HEK293T (cell line): ENCODE results near the gene ARTN.

Experiments
- BHLHE40 ChIP-seq: fragments of 450-650 bp; IDR thresholded peaks from 2 replicates; pipeline ENCODE4 v1.6.1; 2016; ENCODE audit warnings: mild to moderate bottlenecking, moderate library complexity, borderline replicate concordance
- ELF4 ChIP-seq: fragments of 450-650 bp; IDR thresholded peaks from 2 replicates; pipeline ENCODE4 v1.6.1; 2017; ENCODE audit warnings: antibody characterized with exemption
- FOXK2 ChIP-seq: fragments of 450-650 bp; IDR thresholded peaks from 2 replicates; pipeline ENCODE4 v1.6.1; 2016; ENCODE audit warnings: mild to moderate bottlenecking
- FOXM1 ChIP-seq: fragments of 450-650 bp; IDR thresholded peaks from 2 replicates; pipeline ENCODE4 v1.6.1; 2017; ENCODE audit warnings: mild to moderate bottlenecking, borderline replicate concordance
- PKNOX1 ChIP-seq: fragments of 450-650 bp; IDR thresholded peaks from 2 replicates; pipeline ENCODE4 v1.6.1; 2016
- SP1 ChIP-seq: fragments of 450-650 bp; IDR thresholded peaks from 2 replicates; pipeline ENCODE4 v1.6.1; 2017
- SUZ12 ChIP-seq: fragments of 450-650 bp; IDR thresholded peaks from 2 replicates; pipeline ENCODE4 v1.6.1; 2016; ENCODE audit warnings: mild to moderate bottlenecking
- TARDBP ChIP-seq: fragments of 450-650 bp; IDR thresholded peaks from 2 replicates; pipeline ENCODE4 v1.6.1; 2016

GRCh38 chr1:43960798-43961197 lies 27.2 kb downstream of the ARTN start:
- TF ChIP-seq SP1 (no peak), FOXK2 (no peak), FOXM1 (no peak), BHLHE40 (no peak), TARDBP (no peak), PKNOX1 (no peak), SUZ12 (no peak), ELF4 (no peak)
